Caki2 (cell line): ENCODE measurements around the gene ZNRF3. TPM values are rescaled to one million over a fixed set of nuclear protein-coding genes. Genes with fewer than 3 reads are reported as not detected.

Source experiments
- DNase-seq: peaks from one replicate; pipeline ENCODE4 v3.0.0-alpha.2; 2015; ENCODE audit warnings: low read depth
- in situ Hi-C: cut with HindIII; loops from 2 replicates; pipeline ENCODE4 v1.10.0; 2016; ENCODE audit warnings: low sequenced_read_pairs, low pct_unique_long_range_greater_than_20kb, mixed read lengths
- total RNA-seq: library from RNA; depleted of rRNA; stranded (reverse); fragments of >200 nt; shearing (Covaris generic); gene quantifications from 2 replicates; pipeline ENCODE4 v1.2.3, GENCODE V29; 2014; ENCODE audit warnings: low replicate concordance; rRNA removed

The ZNRF3 gene
- total RNA-seq, 1 experiment from 2014 or later, result 11.1 TPM

DNA sequence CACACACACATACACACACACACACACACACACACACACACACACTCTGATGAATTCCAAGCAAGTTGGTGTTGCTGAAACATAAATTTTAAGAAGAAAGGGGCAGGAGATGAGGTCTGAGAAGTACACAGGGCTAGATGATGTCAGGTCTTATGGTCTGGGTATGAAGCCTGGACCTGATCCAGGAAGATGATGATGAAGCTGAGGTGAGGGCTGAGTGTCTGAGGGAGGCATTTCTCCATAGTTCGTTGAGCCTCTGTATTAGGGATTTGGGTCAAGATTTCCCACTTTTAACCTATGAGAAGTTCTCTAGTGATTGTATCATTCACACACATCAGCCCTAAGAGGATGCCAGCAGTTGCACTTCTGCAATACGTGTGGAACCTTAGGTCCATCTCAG, 222.1 kb downstream of the ZNRF3 start:
- in situ Hi-C loops, result no loop called here
- DNase-seq, result no peak

DNA sequence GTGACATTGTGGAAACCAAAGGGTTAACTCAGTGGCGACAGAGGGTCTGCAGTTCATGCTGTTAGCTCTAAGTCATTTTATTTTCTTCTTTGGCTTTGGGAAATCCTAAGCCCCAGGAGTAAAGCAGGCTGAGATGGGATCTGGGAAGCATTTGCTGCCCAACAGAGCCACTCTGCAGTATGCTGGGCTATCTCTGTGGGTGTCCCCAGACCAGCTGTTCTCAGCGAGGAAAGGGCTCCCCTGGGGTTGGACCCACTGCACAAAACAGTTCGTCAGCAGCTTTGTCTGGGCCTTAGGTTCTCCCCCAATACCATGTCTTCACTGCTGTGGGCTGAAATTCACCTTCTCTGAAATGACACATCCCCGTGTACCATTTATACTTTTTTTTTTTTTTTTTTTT, 223.5 kb downstream of the ZNRF3 start:
- in situ Hi-C loops, result no loop called here
- no peak for DNase-seq

Other genes with a start within 250 kb of the ZNRF3 start
- gene TTC28, start 203.7 kb upstream of the ZNRF3 start, total RNA-seq, result 2.2 and 9.8 TPM in 2 replicates
- 55.7 and 65.4 TPM in 2 replicates for gene CHEK2, start 141.8 kb upstream of the ZNRF3 start, total RNA-seq
- gene HSCB, start 141.5 kb upstream of the ZNRF3 start, total RNA-seq, result 37.9 and 51.9 TPM in 2 replicates
- 31.1 and 34.5 TPM in 2 replicates for gene CCDC117, start 110.9 kb upstream of the ZNRF3 start, total RNA-seq
- gene XBP1, start 83.0 kb upstream of the ZNRF3 start, total RNA-seq, result 300 and 337 TPM in 2 replicates
- gene C22orf31, start 178.3 kb downstream of the ZNRF3 start, total RNA-seq, result not detected in 2 replicates
- gene KREMEN1, start 189.5 kb downstream of the ZNRF3 start, total RNA-seq, result 4.8 and 8.4 TPM in 2 replicates